C4-2B (cell line): ENCODE measurements around the gene VSTM4.

Experiments used
- H3K27ac ChIP-seq: fragments of 450-650 bp; 2 replicates; pipeline ENCODE4 v1.5.1; 2017
- CTCF ChIP-seq: fragments of 450-650 bp; conservative IDR thresholded peaks from 2 replicates; pipeline ENCODE4 v1.5.1; 2017; ENCODE audit warnings: mild to moderate bottlenecking
- ZFX ChIP-seq: fragments of 450-650 bp; IDR thresholded peaks from 2 replicates; pipeline ENCODE4 v1.6.1; 2017

The VSTM4 gene

GRCh38 chr10:49153115-49153514 is 37.8 kb upstream of the VSTM4 start:
- no peak overlapping the region for H3K27ac ChIP-seq
- TF ChIP-seq CTCF = no peak

- no peak overlapping the region for H3K27ac ChIP-seq
- TF ChIP-seq ZFX = no peak
- no peak for TF ChIP-seq CTCF
Observed at GRCh38 chr10:49152663-49153062, 37.3 kb upstream of the VSTM4 start.

- TF ChIP-seq CTCF = no peak
- TF ChIP-seq ZFX = no peak
- no peak overlapping the region for H3K27ac ChIP-seq
Observed at GRCh38 chr10:49152037-49152436, 36.7 kb upstream of the VSTM4 start.

GRCh38 chr10:49151481-49151880 is 36.2 kb upstream of the VSTM4 start:
- H3K27ac ChIP-seq = no peak overlapping the region
- TF ChIP-seq CTCF (no peak), ZFX (no peak)

- H3K27ac ChIP-seq = no peak overlapping the region
- TF ChIP-seq CTCF (no peak), ZFX (no peak)
Observed at GRCh38 chr10:49151025-49151445, 35.7 kb upstream of the VSTM4 start.

- TF ChIP-seq CTCF (no peak), ZFX (no peak)
- no peak overlapping the region for H3K27ac ChIP-seq
Observed at GRCh38 chr10:49150426-49150825, 35.1 kb upstream of the VSTM4 start.

GRCh38 chr10:49149881-49150280 is 34.6 kb upstream of the VSTM4 start:
- H3K27ac ChIP-seq = no peak overlapping the region
- TF ChIP-seq ZFX (no peak), CTCF (no peak)
